Activated CD8-positive, alpha-beta memory T cell treated with anti-CD3 and anti-CD28 coated beads for 24 hours (primary cell): ENCODE data around the gene AFF3.
"Not testable (repeated sequence)": the region's sequence is repeated elsewhere in the genome, so short reads cannot be mapped to it uniquely, and the experiment has no call there.

ENCODE experiments used
- DNase-seq: peaks from one replicate; pipeline ENCODE4 v3.0.0-alpha.2; 2020

AFF3 gene

DNA sequence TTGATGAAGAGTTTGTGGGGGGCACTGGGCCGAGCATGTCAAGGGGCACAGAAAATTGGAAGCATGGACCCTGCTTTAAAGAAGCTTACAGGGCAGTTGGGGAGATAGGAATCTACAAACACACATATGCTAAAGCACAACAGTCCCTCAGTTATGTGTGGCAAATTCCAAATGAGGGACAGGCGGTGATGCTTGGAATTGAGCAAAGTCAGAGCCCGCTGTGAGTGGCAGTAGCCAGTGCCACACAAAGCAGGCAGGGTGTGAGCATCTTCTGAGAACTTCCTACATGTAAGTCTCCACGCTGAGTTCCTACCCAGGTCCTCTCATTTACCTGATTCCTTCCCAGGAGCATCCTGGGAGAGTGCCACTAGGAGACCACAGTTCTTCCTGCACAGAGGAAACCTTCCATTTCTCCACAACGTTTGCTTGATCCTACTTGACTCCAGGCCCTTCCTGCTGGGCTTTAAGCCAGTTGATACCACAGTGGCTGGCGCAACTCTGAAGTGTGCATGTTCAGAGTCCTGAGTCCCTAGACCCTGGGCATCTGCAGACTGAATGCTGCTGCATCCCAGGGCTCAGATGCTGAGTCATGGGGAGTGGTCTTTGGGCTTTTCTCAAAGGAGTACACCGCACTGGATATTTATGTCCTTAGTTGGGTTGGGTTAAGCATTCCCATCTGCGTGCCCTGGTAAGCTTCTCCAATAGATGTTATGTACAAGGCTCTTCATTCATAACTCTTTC lies 365.3 kb downstream of the AFF3 start:
- DNase-seq, result no peak

DNA sequence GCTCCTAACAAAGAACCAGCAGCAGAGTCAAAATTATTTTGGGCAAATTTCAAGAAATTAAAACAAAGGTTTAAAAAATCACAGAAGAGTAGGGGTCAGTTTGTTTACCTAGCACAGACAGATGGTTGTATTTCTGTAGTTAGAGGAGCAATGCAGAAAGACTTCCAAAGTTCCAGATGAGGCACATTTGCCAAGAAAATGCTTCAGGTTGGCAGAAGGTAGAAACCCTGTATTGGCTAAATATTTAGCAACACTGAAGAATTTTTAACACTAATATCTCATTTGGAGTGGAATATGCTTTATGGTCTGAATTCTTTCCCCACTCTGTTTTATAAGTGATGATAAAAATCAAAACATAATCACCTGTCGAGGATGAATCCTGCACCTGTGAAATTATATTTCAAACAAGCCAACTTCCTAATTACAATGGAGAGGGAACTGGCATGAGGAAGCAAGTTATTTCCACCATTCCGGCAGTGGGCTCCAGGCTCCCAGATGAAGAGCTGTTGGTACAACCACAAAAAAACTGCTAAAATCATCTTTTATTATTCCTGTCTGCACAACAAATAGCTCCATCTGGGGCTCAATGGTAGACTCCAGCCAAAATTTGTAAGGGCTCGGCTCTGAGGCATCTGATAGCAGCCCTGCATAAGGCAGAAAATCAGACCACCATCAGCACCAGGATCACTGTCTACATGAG lies 366.0 kb downstream of the AFF3 start:
- DNase-seq, result no peak

DNA sequence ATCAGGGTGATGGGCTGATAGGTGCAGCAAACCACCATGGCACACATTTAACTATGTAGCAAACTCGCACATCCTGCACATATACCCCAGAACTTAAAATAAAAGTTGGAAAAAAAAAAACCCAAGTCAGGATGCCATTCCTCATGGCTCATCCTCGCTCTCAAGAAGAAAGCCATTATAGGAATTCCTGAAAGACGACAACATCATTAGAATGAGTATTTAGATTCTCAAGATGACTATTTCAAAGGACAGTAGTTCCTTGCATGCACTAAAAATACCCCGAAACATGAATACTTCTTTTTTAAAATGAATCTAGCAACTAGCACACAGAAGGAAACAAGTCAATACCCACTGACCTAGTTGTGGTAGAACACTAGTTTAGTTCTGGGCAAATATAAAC lies 366.8 kb downstream of the AFF3 start:
- DNase-seq, result no peak

DNA sequence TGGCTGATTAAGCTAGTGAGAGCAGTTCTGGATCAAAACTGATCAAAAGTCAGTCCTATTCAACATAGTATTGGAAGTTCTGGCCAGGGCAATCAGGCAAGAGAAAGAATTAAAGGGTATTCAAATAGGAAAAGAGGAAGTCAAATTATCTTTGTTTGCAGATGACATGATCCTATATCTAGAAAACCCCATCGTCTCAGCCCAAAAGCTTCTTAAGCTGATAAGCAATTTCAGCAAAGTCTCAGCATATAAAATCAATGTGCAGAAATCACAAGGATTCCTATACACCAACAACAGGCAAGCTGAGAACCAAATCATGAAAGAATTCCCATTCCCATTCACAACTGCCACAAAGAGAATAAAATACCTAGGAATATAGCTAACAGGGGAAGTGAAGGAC lies 368.7 kb downstream of the AFF3 start:
- not testable (repeated sequence) for DNase-seq

DNA sequence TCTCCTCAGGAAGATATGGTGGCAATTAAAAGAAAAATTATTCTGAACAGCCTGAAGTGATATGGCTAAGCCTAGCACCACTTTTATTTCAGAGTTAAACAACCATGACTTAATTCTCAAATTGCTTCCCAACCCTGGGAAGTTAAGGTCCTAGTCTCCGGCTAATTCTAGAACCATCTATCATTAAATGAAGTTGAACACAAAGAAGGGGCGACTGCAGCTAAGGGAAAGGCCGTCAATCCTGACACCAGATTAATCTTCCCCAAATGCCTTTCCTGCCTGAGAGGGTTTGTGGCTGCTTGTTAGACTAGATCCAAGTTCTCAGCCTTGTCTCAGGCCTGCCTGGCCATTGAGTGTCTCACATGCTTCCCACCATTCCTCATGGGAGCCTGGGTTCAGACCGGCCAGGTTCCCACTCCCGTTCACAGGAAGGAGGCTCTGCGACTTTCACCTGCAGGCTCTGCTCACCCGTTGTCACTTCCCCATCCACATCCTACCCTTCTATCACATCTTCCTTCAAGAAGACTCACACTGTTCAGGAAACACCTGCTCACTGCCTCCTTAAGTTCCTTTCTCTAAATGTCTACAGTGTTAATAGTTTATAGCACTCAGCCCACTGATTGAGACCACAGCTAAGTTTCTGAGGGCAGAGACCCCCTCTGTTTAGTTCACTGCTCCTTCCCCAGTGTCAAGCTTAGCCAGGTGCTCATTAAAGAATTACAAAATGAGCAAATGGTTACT lies 369.6 kb downstream of the AFF3 start:
- no peak for DNase-seq

DNA sequence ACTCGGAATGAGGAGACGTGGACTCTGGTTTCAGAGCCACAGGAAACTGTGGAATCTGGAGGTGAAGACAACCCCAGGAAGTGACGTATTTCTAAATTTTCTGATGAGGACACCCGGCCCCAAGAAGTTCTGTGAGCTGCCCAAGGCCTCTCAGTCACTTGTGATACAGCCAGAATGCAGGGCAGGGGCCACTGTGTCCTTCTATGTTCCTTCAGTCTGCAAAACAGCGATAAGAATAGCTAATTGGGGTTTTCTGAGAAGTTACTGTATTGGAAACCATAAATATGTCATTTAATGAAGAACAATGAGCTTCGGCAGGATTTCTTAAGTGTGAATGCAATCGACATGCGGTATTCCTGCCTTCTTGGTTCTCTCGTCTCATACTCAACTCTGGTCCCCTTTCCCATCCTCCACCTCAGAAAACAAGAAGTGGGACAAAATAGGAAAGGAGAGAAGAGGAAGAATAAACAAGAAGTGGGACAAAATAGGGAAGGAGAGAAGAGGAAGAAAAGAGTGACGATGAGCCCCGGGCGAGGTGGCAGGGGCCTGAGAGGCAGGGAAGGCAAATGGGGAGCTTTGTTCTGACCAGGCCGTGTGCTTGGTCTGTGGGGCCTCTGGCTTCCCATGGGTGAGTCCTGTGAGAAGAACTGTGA lies 370.6 kb downstream of the AFF3 start:
- no peak for DNase-seq

DNA sequence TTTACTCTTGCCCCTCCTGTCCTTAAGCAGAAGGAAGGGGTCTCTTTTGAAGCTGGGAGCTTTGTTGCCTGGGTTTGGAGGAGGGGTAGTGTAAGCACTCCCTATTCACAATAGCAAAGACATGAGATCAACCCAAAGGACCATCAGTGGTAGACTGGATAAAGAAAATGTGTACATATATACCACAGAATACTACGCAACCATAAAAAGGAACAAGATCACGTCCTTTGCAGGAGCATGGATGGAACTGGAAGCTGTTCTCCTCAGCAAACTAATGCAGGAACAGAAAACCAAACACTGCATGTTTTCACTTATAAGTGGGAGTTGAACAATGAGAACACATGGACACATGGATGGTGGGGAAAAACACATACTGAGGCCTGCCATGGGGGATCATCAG lies 371.5 kb downstream of the AFF3 start:
- no peak for DNase-seq

DNA sequence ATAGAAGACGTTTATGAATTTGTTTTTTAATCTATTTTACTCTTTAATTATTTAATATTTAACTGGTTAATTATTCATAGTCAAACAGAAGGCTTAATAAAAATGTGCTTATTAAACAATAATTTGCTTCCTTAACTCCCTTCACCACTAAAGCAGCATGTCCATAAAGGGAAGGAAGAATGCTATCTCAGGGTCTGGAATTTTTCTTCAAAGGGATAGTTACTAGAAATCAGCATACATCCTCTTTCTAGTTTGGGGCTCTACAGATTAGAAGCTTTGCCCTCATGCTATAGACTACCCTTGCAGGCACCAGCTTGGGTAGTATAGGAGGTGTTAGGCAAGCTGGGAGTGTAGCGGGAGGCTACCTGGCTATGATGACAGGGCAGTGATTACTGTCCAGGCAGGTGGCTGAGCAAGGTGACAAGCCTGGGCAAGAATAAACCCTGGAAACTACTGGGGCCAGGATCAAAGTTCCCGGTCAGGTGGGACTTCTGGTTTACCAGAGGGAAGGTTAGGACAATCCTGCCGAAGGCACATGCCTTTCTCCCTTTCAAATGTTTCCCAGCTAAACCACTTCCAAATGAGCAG lies 376.6 kb downstream of the AFF3 start:
- DNase-seq, result no peak

DNA sequence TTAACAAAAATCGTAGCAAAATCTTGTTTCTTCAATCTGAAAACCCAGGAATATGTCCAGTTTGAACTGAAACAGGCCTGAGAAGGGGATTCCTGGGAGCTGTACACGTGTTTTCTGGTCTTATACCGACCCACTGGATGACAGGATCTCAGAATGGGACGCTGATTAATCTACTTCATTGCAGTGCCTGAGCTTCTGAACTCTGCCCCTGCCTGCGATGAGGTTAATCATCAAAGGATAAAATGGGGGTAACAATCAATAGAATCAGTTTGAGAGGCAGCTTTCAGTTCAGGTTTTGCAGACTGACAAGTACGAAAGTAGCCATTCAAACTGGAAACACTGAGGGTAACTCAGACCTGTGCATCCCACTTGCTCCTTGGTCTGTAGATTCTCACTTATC lies 378.6 kb downstream of the AFF3 start:
- DNase-seq, result no peak

DNA sequence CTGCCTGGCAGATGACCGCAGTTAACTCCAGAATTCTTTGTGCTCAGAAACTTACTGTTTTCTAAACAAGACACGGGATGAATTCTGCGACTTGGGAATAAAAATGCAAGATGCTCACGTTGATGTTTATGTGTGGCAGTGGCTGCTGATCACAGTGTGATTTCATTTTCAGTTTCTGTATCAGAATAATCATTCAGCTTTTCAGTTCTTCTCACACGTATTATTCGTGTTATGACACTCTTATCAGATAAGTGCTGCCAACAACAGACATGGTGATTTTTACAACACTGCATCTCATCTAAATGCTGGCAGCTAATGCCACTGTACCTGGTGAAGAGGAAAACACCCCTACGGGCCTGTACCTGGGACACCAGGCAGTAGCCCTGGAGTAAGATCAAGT lies 379.7 kb downstream of the AFF3 start:
- DNase-seq, result no peak

DNA sequence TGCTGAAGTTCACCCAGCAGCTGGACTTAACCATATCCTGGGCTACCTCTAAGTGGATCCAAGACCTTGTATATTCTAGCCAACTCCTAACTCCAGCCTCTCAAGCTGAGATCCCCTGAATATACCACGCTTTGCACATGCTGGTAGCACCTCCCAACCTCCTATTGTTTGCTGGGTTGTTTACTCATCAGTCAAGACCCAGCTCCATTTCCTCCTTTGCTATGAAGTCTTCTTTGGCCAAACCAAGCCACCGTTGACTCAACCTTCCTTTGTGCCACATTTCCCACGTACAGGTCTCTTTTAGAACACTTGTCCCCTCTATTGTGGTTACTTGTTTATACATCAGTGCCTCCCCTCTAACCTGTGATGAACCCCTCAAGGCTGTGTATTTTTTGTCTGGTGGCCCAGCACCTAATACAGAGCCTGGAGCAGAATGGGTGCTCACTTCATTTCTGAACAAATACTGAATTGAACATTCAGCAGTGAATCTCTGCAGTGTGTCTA lies 384.7 kb downstream of the AFF3 start:
- DNase-seq, result no peak

DNA sequence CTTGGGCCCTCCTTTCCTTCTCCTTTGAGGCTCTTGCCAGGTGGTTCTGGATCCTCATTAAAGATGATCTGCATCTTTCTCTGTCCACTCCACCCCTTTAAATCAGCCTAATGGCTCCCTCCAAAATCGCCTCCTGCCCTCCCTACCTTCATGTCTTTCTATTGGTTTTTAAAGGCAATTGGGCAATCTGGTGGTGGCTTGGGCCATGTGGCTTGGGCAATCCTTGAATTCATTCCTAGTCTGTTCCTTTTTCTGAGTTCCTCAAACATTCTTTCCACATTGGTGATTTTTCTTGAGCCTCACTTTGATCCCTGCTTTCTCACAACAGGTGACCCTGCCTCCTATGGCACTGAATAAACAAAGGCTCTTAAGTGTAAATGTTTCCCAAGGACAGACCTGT lies 386.3 kb downstream of the AFF3 start:
- DNase-seq, result no peak

DNA sequence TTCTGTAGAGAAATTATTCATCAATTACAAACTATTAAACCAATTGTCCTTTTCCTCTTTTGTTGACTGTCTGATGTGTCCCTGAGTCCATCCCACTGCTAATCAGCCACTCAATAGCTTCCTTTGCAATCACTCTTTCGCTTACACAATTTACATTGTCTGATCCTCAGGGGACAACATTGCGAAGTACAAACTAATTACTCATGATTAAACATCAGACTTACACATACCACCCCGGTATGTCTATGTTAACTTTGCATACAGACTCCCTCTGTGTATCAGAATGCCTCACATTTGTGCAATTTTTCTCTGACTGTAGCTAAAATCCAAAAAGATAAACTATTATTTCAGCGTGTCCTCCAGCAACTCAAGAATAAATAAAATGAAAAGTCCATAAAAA lies 388.2 kb downstream of the AFF3 start:
- DNase-seq, result no peak

DNA sequence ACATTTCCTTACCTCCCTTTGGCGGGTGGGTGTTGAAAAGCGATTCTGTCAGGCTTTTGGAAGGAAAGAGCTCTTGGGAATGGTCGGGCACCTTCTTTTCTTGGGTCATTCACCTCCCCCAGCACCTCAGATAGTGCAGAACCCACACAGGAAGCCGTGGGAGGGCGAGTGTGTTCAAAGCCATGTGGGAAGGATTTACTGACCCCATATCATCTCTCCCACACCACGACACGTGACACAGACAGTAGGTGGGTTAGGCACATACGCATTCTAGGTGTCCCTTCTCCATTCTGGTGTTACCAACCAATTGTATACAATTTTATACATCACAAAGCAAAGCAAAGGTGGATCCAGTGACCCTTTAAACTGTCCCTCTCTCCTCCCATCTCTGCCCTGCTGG lies 388.9 kb downstream of the AFF3 start:
- no peak for DNase-seq

DNA sequence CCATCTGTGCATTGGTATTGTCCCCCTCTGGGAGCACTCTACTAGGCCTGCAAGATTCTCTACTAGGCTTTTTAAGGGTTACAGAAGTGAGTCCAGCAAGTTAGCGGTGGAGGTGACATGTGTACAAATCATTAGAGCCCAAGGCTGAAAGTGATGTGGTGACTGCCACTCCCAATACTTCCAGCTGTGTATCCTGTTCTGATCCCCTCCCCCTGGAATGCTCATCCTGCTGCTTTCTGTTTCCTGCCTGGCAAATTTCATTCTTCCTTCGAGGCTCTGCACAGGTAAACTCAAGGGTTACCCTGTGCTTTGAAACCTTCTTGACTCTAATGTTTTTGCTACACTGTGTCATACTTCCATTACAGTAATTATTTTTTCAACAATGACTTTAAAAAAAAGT lies 394.0 kb downstream of the AFF3 start:
- DNase-seq, result no peak

DNA sequence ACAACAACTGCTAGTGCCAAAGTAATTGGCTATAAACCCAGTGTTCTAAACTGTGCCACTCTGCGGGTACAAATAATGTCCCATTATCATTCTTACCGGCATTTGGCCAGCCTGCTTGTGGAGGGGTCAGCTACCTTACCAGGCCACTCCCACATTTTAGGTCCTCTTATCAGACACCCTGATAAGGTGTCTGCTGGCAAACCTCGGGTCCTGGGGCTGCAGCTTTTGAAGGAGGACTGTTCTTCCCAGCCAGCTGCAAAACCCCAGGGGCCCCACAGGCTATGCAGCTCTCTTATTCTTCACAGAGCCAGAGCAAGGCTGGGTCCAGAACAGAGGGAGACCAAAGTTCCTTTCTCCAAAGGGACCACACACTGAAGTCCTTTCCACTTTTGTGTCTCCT lies 394.5 kb downstream of the AFF3 start:
- DNase-seq, result no peak

DNA sequence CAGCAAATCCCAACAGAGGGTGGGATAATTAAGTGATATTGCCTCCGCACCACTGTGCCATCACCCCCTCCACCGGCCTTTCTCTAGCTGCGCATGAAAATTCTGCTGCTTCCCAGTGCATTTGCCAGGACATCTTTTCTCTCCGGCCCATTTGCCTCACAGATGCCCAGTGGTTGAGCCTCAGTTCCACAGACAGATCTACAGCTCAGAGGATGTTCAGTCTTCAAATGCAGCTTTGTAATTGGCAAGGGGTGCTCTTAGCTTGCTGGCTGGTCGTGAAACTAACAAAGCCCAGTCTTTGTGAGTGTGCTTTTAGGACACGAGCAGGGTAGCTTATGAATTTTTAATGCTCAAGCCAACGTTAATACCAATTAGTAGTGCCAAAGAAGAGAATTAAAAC lies 399.2 kb downstream of the AFF3 start:
- DNase-seq, result no peak

DNA sequence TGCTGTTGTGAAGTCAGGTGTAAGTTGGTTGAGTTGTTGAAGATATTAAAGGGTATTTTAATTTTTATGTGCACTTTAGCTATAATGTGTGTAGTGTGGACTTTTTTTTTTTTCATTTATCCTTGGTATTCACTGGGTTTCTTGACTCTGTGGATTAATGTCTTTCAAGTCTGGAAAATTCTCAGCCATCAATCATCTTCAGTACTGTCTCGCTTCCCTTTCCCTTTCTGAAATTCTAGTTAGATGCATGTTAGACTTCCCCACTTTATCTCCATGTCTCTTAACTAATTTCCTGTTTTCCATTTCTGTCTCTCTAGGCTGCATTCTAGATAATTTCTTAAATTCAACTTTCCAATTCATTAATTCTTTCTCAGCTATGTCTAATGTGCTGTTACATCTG lies 404.9 kb downstream of the AFF3 start:
- no peak for DNase-seq

DNA sequence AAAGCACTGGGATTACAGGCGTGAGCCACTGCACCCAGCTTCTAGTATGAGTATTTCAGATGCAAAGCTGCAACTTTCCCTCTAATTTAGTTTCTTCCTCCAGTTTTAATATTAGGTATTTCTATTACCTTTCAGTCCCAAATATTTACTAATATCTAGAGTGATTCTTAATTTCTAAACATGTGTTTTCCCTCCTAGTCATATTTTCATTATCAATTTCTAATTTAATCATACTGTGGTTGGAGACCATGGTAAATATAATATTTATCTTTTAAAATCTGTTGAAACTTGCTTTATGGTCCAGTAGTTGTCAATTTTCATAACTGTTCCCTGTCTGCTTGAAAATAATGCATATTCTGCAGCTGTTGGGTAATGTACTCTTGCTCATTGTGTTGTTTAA lies 406.6 kb downstream of the AFF3 start:
- DNase-seq, result no peak

DNA sequence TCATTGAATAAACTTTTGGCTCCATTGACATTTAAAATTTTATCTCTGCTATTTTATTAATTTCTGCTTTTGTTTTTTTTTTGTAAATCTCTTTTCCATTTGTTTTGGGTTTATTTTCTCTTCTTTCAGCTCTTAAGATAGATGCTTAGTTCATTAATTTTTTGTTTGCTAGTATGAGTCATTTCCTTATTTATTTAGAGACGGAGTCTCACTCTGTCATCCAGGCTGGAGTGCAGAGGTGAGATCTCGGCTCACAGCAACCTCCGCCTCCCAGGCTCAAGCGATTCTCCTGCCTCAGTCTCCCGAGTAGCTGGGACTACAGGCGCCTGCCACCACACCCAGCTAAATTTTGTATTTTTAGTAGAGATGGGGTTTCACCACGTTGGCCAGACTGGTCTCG lies 407.1 kb downstream of the AFF3 start:
- DNase-seq, result not testable (repeated sequence)

DNA sequence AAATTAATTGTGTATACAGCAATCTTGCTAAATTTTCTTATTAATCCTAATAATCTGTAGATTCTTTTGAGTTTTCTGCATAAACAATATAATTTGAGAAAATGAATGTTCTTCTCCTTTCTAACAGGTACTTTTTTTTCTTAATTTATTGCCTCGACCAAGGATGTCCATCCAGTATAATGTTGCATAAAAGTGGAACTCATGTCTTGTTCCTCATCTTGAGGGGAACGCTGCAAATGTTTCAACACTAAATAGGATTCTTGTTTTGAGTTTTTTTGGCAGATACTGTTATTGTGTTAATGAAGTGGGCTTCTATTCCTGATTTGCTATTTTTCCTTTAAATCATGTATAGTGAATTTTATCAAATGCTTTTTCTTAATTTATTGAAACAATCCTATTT lies 408.2 kb downstream of the AFF3 start:
- no peak for DNase-seq

DNA sequence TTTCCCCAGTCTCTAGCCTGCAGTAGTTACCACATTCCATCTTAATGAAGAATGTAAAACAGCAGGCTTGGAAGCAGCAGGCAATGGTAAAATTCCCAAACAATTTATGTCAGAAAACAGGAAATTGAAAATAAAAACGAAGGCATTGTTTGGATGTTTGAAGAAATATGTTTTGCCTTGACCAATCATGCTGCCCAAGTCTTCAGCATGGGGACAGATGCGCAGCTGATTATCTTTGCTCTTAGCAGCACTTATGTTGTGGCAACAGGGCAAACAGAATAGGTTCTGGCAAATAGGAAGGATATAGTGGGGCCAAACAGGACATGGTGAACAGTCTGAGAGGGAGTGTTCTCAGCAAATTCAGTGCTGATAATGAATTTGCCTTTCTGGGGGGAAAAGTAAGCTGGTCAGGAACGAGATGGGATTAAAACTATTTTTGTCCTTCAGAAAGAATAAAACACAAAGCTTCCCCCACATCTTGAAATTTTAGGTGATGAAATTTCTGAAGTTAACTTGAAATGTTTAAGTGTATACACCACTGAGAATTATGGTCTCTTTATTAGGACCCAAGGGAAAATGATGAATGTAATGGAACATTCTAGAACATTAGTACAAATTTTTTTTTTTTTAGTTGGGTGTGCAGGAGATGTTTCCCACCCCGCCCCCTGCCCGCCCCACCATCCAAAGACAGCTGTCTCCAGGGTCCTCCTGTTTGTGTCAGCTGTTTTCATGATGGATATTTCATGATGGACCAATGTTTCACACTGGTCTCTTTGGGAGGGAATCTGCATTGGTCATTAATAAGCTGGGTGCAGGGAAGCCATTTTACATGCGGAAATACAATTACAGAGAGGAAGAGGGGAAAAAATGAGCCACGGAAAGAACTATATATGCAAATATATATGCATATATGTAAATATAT lies 413.0 kb downstream of the AFF3 start:
- no peak for DNase-seq
